Urothelium cell line (cell line): ENCODE results near the gene EXOC6B.

ENCODE experiments used
- DNase-seq: peaks from one replicate; pipeline ENCODE4 v3.0.0; 2011; ENCODE audit warnings: low spot score, mixed read lengths
- FAIRE-seq: peaks from 2 replicates; lab custom pipeline; 2011; peaks lifted over from hg19 to GRCh38; lab: Jason Lieb, UNC

Gene EXOC6B

DNA sequence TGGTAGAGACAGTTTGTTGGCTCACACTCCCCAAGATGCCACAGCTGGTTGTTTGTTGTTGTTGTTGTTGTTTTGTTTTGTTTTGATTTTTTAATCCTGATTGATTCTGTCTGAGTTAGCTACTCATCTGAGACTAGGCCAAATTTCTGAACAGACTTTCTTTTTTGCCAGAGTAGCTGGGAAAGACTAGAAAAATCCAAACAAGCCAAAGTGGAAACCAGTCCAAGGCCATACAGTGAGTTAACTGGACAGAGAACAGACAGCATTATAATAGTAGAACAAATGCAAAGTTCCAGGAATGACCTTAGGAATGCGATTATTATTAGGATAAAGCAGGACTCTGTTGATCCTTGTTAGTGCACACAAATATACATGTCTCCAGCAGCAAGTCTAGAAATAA lies 634.4 kb downstream of the EXOC6B start:
- FAIRE-seq = no peak
- DNase-seq = no peak

GRCh38 chr2:72185206-72185605 lies 640.6 kb downstream of the EXOC6B start:
- DNase-seq = no peak
- no peak for FAIRE-seq

- no peak for FAIRE-seq
- no peak for DNase-seq
Measured at GRCh38 chr2:72183466-72183865, 642.4 kb downstream of the EXOC6B start.

DNA sequence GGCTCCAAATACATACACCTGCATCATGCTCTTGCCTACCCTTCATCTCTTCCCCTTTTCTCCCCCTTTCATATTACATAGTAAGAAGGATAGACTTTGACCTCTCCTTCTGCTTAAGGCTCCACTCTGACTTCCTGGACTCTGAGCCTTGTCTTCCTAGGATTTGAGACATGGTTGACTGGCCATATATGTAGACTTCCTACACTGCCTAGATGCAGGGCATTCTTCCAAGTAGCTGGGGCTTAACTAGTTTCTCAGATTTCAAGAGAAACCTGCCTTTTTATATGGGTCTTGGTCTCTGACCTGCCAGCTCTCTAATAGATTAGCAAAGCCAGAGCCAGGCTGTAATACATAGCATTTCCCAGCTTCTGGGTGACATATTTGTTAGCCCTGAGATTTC lies 642.8 kb downstream of the EXOC6B start:
- FAIRE-seq (no peak), DNase-seq (no peak)

GRCh38 chr2:72182547-72182946 lies 643.3 kb downstream of the EXOC6B start:
- DNase-seq (no peak), FAIRE-seq (no peak)

DNA sequence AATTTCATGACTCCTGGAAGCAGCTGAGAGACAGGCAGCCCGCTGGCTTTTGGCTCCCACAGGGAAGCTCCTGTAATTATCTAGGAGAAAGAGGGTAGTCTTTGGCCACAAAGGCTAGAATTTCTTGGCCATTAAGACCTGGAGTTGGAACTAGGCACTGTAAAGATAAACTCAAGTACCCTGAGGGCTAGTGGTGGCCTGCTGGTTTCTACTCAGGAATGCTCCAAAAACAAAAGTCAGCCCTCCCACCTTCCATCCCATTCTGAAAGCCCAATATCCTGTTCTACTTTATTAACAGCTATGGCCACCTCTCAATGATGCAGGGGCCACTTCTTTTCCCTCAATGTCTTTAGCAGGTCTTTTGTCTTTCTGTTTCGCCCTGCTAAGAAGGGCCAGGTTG lies 644.2 kb downstream of the EXOC6B start:
- FAIRE-seq = no peak

DNA sequence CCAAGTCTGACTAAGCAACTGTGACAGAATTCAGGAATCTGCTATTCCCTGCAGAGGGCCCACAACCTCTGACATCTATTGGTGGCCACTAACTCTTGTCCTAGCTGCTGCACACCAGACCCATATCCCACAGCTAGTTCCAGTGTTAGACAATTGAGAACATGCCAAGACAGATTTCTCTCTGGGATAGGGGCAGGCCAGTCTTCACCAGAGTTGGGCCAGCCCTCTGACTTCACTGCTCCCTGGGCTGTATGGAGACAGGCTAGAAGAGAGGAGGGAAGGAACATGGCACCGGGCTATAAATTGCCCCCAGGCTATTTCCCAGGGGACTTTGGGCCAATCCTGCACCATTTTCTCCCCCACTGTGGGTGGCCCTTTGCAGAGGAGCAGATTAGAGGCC lies 645.5 kb downstream of the EXOC6B start:
- DNase-seq (no peak), FAIRE-seq (no peak)

More for the DNA sequence above, 644.2 kb downstream of the EXOC6B start:
- no peak for DNase-seq

DNA sequence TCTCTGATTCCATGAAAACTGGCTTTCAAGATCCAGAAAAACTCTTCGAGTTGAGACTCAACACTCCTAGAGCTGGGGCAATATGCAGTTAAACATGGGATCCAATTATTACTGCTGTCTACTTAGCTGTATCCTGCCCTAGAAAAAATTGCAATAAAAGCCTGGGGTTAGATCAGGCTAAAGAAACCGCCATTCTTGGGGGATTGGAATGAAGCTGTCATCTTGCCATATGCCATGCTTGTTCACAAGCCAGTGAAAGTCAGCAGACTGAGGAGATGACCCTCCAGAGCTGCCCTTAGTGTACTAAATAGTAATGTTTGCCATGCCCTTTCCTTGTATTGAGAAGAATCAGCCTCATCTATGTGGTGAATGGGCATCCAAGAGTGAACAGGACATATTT lies 647.3 kb downstream of the EXOC6B start:
- no peak for FAIRE-seq
- DNase-seq = no peak

DNA sequence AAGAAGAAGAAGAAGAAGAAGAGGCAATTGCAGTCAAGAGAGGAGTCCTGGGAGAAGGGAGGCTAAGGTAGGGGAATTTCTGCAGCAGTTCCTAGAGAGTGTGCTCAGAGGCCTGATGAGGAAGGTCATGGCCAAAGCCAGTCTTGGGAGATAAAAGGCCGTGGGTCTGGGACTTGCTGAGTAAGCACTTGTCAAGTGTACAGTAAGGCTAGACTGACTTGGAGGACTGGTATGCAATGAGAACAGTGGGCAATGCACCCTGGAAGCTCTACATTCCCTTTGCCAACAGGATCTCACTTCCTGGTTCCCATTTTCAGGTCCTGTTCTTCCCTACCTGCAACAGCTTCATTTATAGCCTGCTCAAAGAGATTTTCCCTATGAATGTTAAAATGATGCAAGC lies 649.6 kb downstream of the EXOC6B start:
- FAIRE-seq (no peak), DNase-seq (no peak)

DNA sequence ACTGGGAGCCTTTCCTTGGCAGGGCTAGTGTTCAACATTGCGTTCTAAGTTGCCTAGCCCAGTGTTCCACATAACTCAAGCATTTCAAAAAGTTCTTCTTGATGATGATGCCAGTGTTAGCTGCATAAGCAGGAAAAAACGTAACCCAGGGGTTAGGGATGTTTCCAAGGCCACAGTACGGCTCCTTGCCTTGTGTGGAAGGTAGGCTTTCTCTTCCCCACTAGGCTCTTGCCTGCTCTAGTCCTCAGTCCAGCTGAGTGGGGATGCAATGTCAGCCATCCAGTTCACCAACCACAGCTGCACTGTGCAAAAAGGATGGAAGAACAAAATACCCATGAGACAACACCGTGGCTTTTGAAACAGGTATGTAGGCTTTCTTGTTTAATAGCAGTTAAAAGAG lies 650.2 kb downstream of the EXOC6B start:
- FAIRE-seq (no peak), DNase-seq (no peak)

DNA sequence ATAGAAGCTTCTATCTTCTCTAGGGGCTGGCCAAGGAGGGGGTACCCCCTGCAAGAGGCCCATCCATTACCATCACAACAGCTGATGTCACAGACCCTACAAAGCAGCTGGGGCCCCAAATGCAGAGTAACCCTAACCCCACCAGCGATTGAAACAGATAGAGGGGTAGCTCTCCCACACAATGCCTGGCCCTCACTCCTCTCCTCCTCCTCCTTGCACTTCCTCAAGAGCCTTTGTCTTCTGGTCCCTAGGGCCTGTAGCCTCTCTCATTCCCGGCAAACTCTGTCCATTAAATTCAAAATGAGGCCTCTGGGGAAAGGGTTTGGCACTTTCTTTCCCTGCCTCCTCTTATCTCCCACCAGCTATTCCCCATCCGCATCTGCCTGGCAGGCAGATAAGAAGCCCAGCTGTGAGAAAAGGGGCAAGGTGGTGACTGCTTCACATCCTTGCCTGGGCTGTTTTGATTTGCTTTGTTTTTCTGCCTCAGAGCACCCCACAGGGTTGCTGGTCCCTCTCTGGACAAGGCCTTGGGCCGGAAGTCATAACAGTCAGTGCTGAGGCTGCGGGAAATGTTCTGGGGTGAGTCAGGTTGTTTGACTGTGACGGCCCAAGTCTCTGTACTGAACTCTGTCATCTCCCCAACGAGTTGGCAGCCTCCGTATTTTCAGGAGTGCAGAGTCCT lies 652.1 kb downstream of the EXOC6B start:
- FAIRE-seq (no peak), DNase-seq (no peak)

DNA sequence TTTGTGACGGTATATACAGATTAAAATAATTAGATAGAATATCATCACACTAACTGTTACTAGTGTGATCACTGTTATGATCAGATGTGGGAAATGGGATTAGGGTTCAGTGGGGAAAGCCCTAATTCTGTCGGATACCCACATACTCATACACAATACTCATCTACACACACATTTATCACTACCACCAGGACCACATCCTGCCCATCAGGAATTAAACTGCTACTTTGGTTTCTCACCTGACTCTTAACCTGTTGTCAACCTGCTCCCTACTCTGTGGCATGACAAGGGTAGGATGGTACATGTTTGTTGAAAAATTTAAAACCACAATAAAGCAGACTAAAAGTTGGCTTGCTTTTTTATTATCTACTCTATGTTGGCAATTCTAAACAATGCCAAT lies 653.4 kb downstream of the EXOC6B start:
- DNase-seq = no peak
- peak; percentile 63 for FAIRE-seq

GRCh38 chr2:72166279-72166678 lies 659.6 kb downstream of the EXOC6B start:
- FAIRE-seq (no peak), DNase-seq (no peak)

DNA sequence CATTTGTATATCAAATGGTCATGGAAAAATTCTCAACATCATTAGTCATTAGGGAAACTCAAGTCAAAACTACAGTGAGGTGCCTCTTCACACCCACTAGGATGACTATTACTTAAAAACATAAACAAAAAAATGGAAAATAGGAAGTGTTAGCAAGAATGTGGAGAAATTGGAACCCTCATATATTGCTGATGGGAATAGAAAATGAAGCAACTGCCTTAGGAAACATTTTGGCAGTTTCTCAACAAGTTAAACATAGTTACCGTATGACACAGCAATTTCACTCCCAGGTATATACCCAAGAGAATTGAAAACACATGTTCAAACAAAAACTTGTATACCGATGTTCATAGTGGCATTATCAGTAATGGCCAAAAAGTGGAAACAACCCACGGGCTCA lies 660.0 kb downstream of the EXOC6B start:
- FAIRE-seq = no peak

GRCh38 chr2:72162574-72162973 lies 663.3 kb downstream of the EXOC6B start:
- FAIRE-seq = no peak

More for the DNA sequence above, 660.0 kb downstream of the EXOC6B start:
- no peak for DNase-seq

GRCh38 chr2:72159211-72159993 lies 666.4 kb downstream of the EXOC6B start:
- no peak for FAIRE-seq
- DNase-seq = no peak

More at GRCh38 chr2:72162574-72162973, 663.3 kb downstream of the EXOC6B start:
- no peak for DNase-seq

DNA sequence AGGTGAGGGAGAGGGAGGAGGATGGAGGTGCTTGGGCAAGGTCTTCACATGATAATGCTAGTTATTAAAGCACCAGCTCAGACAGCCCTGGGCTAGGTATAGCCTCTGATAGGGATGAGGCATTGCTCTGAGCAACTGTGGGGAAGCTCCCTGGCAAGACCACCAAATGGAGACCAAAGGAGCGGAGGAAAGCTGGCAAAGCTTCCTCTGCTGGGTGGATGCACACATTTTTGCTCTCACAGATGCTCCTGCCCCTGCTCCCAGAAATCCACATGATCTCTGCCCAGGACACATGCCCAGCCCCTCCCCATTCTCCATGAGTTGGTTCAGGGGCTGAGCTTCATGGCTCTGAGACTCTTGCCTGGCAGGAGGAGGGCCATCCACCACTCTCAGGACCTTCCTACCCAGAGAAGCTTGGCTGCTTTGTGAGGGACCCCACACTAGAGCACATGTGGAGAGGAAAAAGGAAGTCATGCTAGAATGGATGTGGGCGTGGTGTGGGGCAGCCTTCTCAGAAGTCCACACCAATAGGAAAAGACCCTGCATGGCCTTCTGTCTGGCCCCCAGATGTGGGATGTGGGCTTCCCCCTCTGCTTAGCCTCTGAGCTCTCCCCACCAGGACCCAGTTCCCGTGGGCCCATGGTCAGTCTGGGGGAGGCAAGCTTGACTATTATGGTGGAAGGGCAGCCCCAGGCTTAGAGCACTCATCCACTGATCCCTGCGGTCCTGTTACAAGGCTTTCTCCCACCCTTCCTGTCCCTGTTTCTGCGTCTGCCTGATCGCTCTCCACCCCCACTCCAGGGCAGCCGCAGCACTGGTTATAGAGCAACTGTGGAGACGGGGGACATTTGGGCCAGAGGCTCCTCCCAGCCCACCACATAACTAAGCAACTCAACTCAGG lies 667.7 kb downstream of the EXOC6B start:
- DNase-seq (no peak), FAIRE-seq (no peak)

GRCh38 chr2:72156872-72157271 lies 669.0 kb downstream of the EXOC6B start:
- no peak for FAIRE-seq
- DNase-seq = no peak

GRCh38 chr2:72155737-72156136 lies 670.1 kb downstream of the EXOC6B start:
- DNase-seq (no peak), FAIRE-seq (no peak)

DNA sequence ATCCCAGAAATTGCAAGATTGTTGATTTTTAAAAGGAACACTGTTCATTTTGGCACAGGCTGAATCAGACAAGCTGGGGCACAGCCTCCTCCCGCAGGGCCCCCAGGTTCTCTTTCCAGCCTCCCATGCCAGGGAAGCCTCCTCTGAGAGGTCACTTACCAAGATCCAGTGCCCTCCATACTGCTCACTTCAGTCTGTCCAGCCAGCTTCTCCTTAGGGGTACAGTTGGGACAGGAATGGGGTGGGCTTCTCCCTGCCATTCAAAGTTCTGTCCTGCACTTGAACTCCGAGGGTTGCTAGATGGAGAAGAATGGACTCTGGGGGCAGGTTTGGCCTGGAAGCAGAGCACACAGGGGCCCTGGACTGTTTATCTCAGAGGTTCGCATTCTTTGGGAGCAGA lies 670.7 kb downstream of the EXOC6B start:
- DNase-seq (no peak), FAIRE-seq (no peak)

GRCh38 chr2:72154386-72154975 lies 671.4 kb downstream of the EXOC6B start:
- DNase-seq = no peak
- FAIRE-seq = no peak
